Measurements from ENCODE around the gene LURAP1L. TPM values are rescaled to one million over a fixed set of nuclear protein-coding genes. Genes with fewer than 3 reads are reported as not detected.

The LURAP1L gene
- polyA plus RNA-seq, 1 donor (not counting 4 experiments of a cell fraction or from before 2014, with no cell fraction given) = 25.0 TPM

DNA sequence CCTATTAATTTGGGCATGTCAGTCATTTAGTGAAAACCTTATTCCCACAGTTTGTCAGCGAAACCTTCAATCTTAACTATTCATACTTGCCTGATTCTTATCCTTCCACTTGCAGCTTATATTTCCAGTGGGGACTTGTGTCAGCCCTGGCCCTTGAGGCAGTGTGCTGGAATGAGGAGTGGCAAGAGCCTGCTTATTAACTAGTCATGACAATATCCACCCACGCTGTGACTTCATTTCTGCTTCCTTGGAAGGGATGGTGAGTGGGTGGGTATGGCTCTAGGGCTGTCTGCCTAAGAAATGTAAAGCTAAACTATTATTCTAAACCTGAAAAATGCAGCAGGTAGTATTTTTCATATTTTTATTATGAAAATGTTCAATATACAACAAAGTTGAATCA, 34.0 kb upstream of the LURAP1L start:
- Histone ChIP-seq H3K27ac (ENCODE audit: control insufficient read depth, insufficient read depth, low read length) (no peak overlapping the region), H4K20me1 (ENCODE audit: control insufficient read depth, extremely low read depth, insufficient read depth, low read length) (no peaks in the 10 kb centered on the region), H3K9ac (ENCODE audit: control insufficient read depth, extremely low read depth, insufficient read depth, low read length) (no peak overlapping the region), H3K4me3 (ENCODE audit: control insufficient read depth in 2 of 3, extremely low read depth in 1 of 3, insufficient read depth in 2 of 3, low read depth in 1 of 3, low read length in 3 of 3) (no peak overlapping the region), H2AFZ (ENCODE audit: control insufficient read depth, low read length) (peak overlapping the region; percentile 54), H3K36me3 (ENCODE audit: control insufficient read depth in 2 of 2, extremely low read depth in 1 of 2, insufficient read depth in 2 of 2, low read length in 2 of 2) (no peaks in the 10 kb centered on the region), H3K27me3 (ENCODE audit: control insufficient read depth, extremely low read depth, insufficient read depth, low read length) (no peaks in the 10 kb centered on the region), H3K4me2 (ENCODE audit: control insufficient read depth, extremely low read depth, insufficient read depth, low read depth, low read length) (peak overlapping the region; percentile 57), H3K4me1 (ENCODE audit: control insufficient read depth, extremely low read depth, insufficient read depth, low read length) (peaks cover 20% of the 10 kb centered on the region), H3K9me3 (ENCODE audit: control insufficient read depth, low read depth, low read length) (no peaks in the 10 kb centered on the region), H3K9me1 (ENCODE audit: control insufficient read depth, extremely low read depth, insufficient read depth, low read length) (no peaks in the 10 kb centered on the region), H3K79me2 (ENCODE audit: control insufficient read depth, insufficient read depth, low read length) (no peaks in the 10 kb centered on the region)
- DNase-seq (ENCODE audit: low read depth, low spot score) (peak; percentile 42), FAIRE-seq (peak; percentile 49)
- TF ChIP-seq, protein P1, sequence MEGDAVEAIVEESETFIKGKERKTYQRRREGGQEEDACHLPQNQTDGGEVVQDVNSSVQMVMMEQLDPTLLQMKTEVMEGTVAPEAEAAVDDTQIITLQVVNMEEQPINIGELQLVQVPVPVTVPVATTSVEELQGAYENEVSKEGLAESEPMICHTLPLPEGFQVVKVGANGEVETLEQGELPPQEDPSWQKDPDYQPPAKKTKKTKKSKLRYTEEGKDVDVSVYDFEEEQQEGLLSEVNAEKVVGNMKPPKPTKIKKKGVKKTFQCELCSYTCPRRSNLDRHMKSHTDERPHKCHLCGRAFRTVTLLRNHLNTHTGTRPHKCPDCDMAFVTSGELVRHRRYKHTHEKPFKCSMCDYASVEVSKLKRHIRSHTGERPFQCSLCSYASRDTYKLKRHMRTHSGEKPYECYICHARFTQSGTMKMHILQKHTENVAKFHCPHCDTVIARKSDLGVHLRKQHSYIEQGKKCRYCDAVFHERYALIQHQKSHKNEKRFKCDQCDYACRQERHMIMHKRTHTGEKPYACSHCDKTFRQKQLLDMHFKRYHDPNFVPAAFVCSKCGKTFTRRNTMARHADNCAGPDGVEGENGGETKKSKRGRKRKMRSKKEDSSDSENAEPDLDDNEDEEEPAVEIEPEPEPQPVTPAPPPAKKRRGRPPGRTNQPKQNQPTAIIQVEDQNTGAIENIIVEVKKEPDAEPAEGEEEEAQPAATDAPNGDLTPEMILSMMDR (optimal IDR thresholded peaks at IDR 0.05 in 1 of 3, IDR thresholded peaks at IDR 0.05 in 1 of 3, conservative IDR thresholded peaks at IDR 0.05 in 1 of 3; ENCODE audit: extremely low read depth in 1 of 3, insufficient read depth in 2 of 3, low read length in 3 of 3) = no peak
- TF ChIP-seq EZH2 (IDR thresholded peaks at IDR 0.05; ENCODE audit: low read length) = no peak
- dilution Hi-C loops (cut with MboI; ENCODE audit: extremely low pct_ligation_motif_present, low sequenced_read_pairs) = no loop called here

DNA sequence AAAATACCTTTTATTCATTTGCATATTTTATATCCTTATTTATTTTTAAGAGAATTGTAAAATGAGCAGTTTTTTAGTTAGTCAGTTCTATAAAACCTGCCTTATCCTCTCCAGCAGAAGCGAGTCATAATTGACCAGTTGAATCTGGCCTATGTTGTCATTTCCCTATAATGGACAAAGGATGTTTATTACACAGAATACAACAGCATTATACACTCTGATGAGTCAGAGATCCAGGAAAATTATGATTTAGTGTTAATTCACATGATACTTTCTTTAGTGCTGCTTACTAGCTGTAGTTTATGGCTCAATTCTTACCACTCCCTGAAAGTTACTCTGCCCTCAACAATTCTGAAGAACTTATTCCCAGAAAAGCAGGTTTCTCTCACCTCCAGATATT, 26.8 kb upstream of the LURAP1L start:
- H3K9me1 ChIP-seq (ENCODE audit: control insufficient read depth, extremely low read depth, insufficient read depth, low read length) = no peaks in the 10 kb centered on the region
- FAIRE-seq (peak; percentile 63), DNase-seq (ENCODE audit: low read depth, low spot score) (peak; percentile 23)
- H3K27me3 ChIP-seq (ENCODE audit: control insufficient read depth, extremely low read depth, insufficient read depth, low read length) = no peaks in the 10 kb centered on the region
- H3K9me3 ChIP-seq (ENCODE audit: control insufficient read depth, low read depth, low read length) = no peaks in the 10 kb centered on the region
- no peak overlapping the region for H3K4me3 ChIP-seq (ENCODE audit: control insufficient read depth in 2 of 3, extremely low read depth in 1 of 3, insufficient read depth in 2 of 3, low read depth in 1 of 3, low read length in 3 of 3)
- peak overlapping the region; percentile 34 for H3K9ac ChIP-seq (ENCODE audit: control insufficient read depth, extremely low read depth, insufficient read depth, low read length)
- no peak for TF ChIP-seq EZH2 (IDR thresholded peaks at IDR 0.05; ENCODE audit: low read length)
- TF ChIP-seq, protein P1 (optimal IDR thresholded peaks at IDR 0.05 in 1 of 3, IDR thresholded peaks at IDR 0.05 in 1 of 3, conservative IDR thresholded peaks at IDR 0.05 in 1 of 3; ENCODE audit: extremely low read depth in 1 of 3, insufficient read depth in 2 of 3, low read length in 3 of 3) = no peak
- peak overlapping the region; percentile 45 for H3K4me2 ChIP-seq (ENCODE audit: control insufficient read depth, extremely low read depth, insufficient read depth, low read depth, low read length)
- peaks cover 8% of the 10 kb centered on the region for H3K4me1 ChIP-seq (ENCODE audit: control insufficient read depth, extremely low read depth, insufficient read depth, low read length)
- H3K79me2 ChIP-seq (ENCODE audit: control insufficient read depth, insufficient read depth, low read length) = no peaks in the 10 kb centered on the region
- peak overlapping the region; percentile 61 for H2AFZ ChIP-seq (ENCODE audit: control insufficient read depth, low read length)
- dilution Hi-C loops (cut with MboI; ENCODE audit: extremely low pct_ligation_motif_present, low sequenced_read_pairs) = no loop called here
- no peaks in the 10 kb centered on the region for H3K36me3 ChIP-seq (ENCODE audit: control insufficient read depth in 2 of 2, extremely low read depth in 1 of 2, insufficient read depth in 2 of 2, low read length in 2 of 2)
- no peaks in the 10 kb centered on the region for H4K20me1 ChIP-seq (ENCODE audit: control insufficient read depth, extremely low read depth, insufficient read depth, low read length)
- H3K27ac ChIP-seq (ENCODE audit: control insufficient read depth, insufficient read depth, low read length) = peak overlapping the region; percentile 76
